Caco-2 (cell line): ENCODE data around the gene NEK7. TPM values are rescaled to one million over a fixed set of nuclear protein-coding genes. Genes with fewer than 3 reads are reported as not detected.

Source experiments
- BruUV-seq: library from RNA; stranded (reverse); fragments of 400-500 nt; replicated peaks from 2 replicates; lab custom pipeline; 2021; lab: Mats Ljungman, UMichigan
- CTCF ChIA-PET: fragments of 300-600 bp; sonication (Branson Sonifier 250); formaldehyde crosslinking; loops from one replicate; lab custom pipeline; 2022; ENCODE audit warnings: antibody characterized with exemption; lab: Charles Lee
- POLR2A ChIA-PET: fragments of 300-600 bp; sonication (Branson Sonifier 250); formaldehyde crosslinking; loops from one replicate; lab custom pipeline; 2022; ENCODE audit warnings: antibody characterized with exemption; lab: Charles Lee
- DNase-seq, 2 experiments: peaks; one replicate each; pipeline versions ENCODE4 v3.0.0 to v3.0.0-alpha.2; 2020 to 2022
- H3K27me3 ChIP-seq: replicated peaks from 2 replicates; pipeline ENCODE4 v1.6.0; 2011; ENCODE audit warnings: low read length; ENCODE audit not compliant: control insufficient read depth, insufficient read depth
- H3K36me3 ChIP-seq: 2 replicates; pipeline ENCODE4 v1.5.1; 2011; ENCODE audit warnings: low read length; ENCODE audit not compliant: control insufficient read depth, insufficient read depth
- H3K4me1 ChIP-seq: fragments of 250-450 bp; sonication (Bioruptor Pico); 2 replicates; pipeline ENCODE4 v1.5.1; 2020; ENCODE audit warnings: mild to moderate bottlenecking
- H3K4me3 ChIP-seq: 2 replicates; pipeline ENCODE4 v1.5.1; 2011; ENCODE audit warnings: low read depth, mild to moderate bottlenecking, control low read depth, low read length
- H3K9me3 ChIP-seq: fragments of 250-450 bp; sonication (Bioruptor Pico); 2 replicates; pipeline ENCODE4 v1.5.1; 2020; ENCODE audit warnings: mild to moderate bottlenecking, moderate library complexity
- H3K27ac Mint-ChIP-seq: one replicate; pipeline ENCODE4 v1.8.0; 2022; ENCODE audit warnings: mixed read lengths; ENCODE audit not compliant: unreplicated experiment
- H3K27me3 Mint-ChIP-seq: one replicate; pipeline ENCODE4 v1.8.0; 2022; ENCODE audit warnings: mixed read lengths; ENCODE audit not compliant: insufficient read depth, unreplicated experiment
- H3K36me3 Mint-ChIP-seq: one replicate; pipeline ENCODE4 v1.8.0; 2022; ENCODE audit warnings: mild to moderate bottlenecking, mixed read lengths; ENCODE audit not compliant: insufficient read depth, unreplicated experiment
- H3K4me1 Mint-ChIP-seq: one replicate; pipeline ENCODE4 v1.8.0; 2022; ENCODE audit warnings: low read depth, mixed read lengths; ENCODE audit not compliant: unreplicated experiment
- H3K4me3 Mint-ChIP-seq: one replicate; pipeline ENCODE4 v1.8.0; 2022; ENCODE audit warnings: mild to moderate bottlenecking, moderate library complexity, mixed read lengths; ENCODE audit not compliant: unreplicated experiment
- H3K9me3 Mint-ChIP-seq: one replicate; pipeline ENCODE4 v1.8.0; 2022; ENCODE audit warnings: mixed read lengths; ENCODE audit not compliant: unreplicated experiment
- intact Hi-C: fragments of 100-400 bp; cut with micrococcal nuclease; formaldehyde crosslinking; loops from one replicate; pipeline ENCODE4 v1.10.0; 2022; ENCODE audit not compliant: unreplicated experiment
- total RNA-seq: library from RNA; stranded (reverse); gene quantifications from 2 replicates; pipeline ENCODE4 v1.2.3, GENCODE V29; 2022
- TF ChIP-seq, protein P1 (sequence below), 2 experiments: fragments of 200-600 bp in 1 of 2; IDR thresholded peaks; 1 replicate in 1 of 2; 2 replicates in 1 of 2; pipeline versions ENCODE4 v1.5.1 to v1.8.0; 2011 to 2022; ENCODE audit warnings: antibody characterized with exemption in 1 of 2, control low read depth in 1 of 2, inconsistent platforms in 1 of 2, low read depth in 1 of 2, low read length in 1 of 2, mild to moderate bottlenecking in 1 of 2, moderate library complexity in 1 of 2; ENCODE audit not compliant: insufficient read depth in 1 of 2, severe bottlenecking in 1 of 2, unreplicated experiment in 1 of 2

NEK7 gene
- total RNA-seq, 1 experiment from 2014 or later = 56.1 TPM

- Mint-ChIP-seq H3K9me3 (no peaks in the 10 kb centered on the region), H3K27ac (no peak overlapping the region), H3K4me3 (no peak overlapping the region), H3K27me3 (no peaks in the 10 kb centered on the region), H3K36me3 (peaks cover 9% of the 10 kb centered on the region), H3K4me1 (peaks cover 14% of the 10 kb centered on the region)
- H3K4me3 ChIP-seq = no peak overlapping the region
- CTCF ChIA-PET = no interaction called here
- H3K4me1 ChIP-seq = no peaks in the 10 kb centered on the region
- H3K9me3 ChIP-seq = no peaks in the 10 kb centered on the region
- H3K36me3 ChIP-seq = no peaks in the 10 kb centered on the region
- no TSS peak for BruUV-seq
- TF ChIP-seq, protein P1, sequence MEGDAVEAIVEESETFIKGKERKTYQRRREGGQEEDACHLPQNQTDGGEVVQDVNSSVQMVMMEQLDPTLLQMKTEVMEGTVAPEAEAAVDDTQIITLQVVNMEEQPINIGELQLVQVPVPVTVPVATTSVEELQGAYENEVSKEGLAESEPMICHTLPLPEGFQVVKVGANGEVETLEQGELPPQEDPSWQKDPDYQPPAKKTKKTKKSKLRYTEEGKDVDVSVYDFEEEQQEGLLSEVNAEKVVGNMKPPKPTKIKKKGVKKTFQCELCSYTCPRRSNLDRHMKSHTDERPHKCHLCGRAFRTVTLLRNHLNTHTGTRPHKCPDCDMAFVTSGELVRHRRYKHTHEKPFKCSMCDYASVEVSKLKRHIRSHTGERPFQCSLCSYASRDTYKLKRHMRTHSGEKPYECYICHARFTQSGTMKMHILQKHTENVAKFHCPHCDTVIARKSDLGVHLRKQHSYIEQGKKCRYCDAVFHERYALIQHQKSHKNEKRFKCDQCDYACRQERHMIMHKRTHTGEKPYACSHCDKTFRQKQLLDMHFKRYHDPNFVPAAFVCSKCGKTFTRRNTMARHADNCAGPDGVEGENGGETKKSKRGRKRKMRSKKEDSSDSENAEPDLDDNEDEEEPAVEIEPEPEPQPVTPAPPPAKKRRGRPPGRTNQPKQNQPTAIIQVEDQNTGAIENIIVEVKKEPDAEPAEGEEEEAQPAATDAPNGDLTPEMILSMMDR (IDR thresholded peaks at IDR 0.05; ENCODE audit: insufficient read depth in 1 of 2, low read depth in 1 of 2, low read length in 1 of 2, severe bottlenecking in 1 of 2, unreplicated experiment in 1 of 2) = no peak
- DNase-seq = no peak
- POLR2A ChIA-PET = no interaction called here
- intact Hi-C loops = no loop called here
- no peaks in the 10 kb centered on the region for H3K27me3 ChIP-seq
These were observed 125.1 kb downstream of the NEK7 start for GRCh38 chr1:198281911-198282310.

DNA sequence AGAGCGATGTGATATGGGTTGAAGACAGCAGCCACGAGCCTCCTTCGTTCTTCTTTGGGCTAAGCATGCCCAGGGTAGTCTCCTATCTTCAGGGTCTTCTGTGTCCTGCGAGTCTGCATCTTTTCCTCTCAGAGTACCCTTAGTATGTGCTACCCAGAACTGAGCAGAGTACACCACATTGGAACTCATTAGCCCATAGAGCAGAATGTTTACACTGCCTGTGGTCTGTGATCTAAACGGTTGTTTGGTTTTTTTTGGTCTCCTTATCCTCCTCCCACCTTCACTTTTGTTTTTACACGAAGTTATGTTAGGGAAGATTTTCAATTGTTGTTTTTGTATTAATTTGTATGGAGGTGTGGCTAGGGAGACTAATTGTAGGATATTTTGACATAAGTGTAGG is 126.4 kb downstream of the NEK7 start:
- DNase-seq = no peak
- TF ChIP-seq, protein P1 (IDR thresholded peaks at IDR 0.05; ENCODE audit: insufficient read depth in 1 of 2, low read depth in 1 of 2, low read length in 1 of 2, severe bottlenecking in 1 of 2, unreplicated experiment in 1 of 2) = no peak
- Mint-ChIP-seq H3K4me3 (no peak overlapping the region), H3K4me1 (peaks cover 14% of the 10 kb centered on the region), H3K27me3 (no peaks in the 10 kb centered on the region), H3K27ac (no peak overlapping the region), H3K36me3 (peaks cover 9% of the 10 kb centered on the region), H3K9me3 (no peaks in the 10 kb centered on the region)
- H3K27me3 ChIP-seq = no peaks in the 10 kb centered on the region
- no peak overlapping the region for H3K4me3 ChIP-seq
- intact Hi-C loops = no loop called here
- BruUV-seq = no TSS peak
- ChIA-PET POLR2A (no interaction called here), CTCF (no interaction called here)
- no peaks in the 10 kb centered on the region for H3K36me3 ChIP-seq
- no peaks in the 10 kb centered on the region for H3K9me3 ChIP-seq
- H3K4me1 ChIP-seq = no peaks in the 10 kb centered on the region

DNA sequence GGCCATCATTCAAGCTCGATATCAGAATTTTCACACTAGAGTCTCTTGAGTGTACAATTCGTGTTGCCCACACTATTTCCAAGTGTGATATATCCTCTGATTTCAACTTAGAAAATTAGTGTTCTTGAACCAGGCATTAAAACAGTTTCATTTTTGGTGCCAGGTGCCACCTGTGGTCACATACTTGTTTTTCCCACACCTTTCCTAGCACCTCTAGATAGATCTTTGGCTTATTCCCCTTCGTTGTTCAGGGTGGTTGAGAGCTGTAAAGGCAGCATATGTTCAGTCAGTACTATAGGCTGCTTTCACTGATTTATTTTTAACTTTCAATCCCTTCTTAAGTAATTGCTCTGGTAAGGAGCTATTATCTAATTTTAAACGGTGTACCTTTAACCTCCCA is 131.1 kb downstream of the NEK7 start:
- Histone ChIP-seq H3K4me3 (no peak overlapping the region), H3K27me3 (no peaks in the 10 kb centered on the region), H3K4me1 (no peaks in the 10 kb centered on the region), H3K9me3 (no peaks in the 10 kb centered on the region), H3K36me3 (no peaks in the 10 kb centered on the region)
- H3K36me3 Mint-ChIP-seq = peaks cover 2% of the 10 kb centered on the region
- BruUV-seq = no TSS peak
- POLR2A ChIA-PET = interaction anchor here (0.6 kb wide), 1 partner anchor 430 kb away, joined by 4 read pairs; no protein-coding TSS in a partner anchor
- H3K9me3 Mint-ChIP-seq = no peaks in the 10 kb centered on the region
- TF ChIP-seq, protein P1 (IDR thresholded peaks at IDR 0.05; ENCODE audit: insufficient read depth in 1 of 2, low read depth in 1 of 2, low read length in 1 of 2, severe bottlenecking in 1 of 2, unreplicated experiment in 1 of 2) = no peak
- no peak overlapping the region for H3K4me3 Mint-ChIP-seq
- no peak overlapping the region for H3K27ac Mint-ChIP-seq
- peaks cover 8% of the 10 kb centered on the region for H3K4me1 Mint-ChIP-seq
- intact Hi-C loops = no loop called here
- CTCF ChIA-PET = no interaction called here
- H3K27me3 Mint-ChIP-seq = no peaks in the 10 kb centered on the region
- no peak for DNase-seq
